Body of pancreas (tissue), 4 donors: ENCODE data around the gene ERMP1. TPM values are rescaled to one million over a fixed set of nuclear protein-coding genes. Genes with fewer than 3 reads are reported as not detected.

Experiments
- ATAC-seq: fragments of 150-250 bp; one replicate; pipeline ENCODE4 v1.9.1; 2016
- DNase-seq, 4 donors: peaks; one replicate each; pipeline ENCODE4 v3.0.0-alpha.2; 2019
- H3K27ac ChIP-seq, 4 donors: fragments of 200-600 bp; sonication (generic); 1 replicate in 3 of 4; 2 replicates in 1 of 4; pipeline versions ENCODE4 v1.5.1 to v1.6.1; 2016 to 2019; ENCODE audit warnings: mild to moderate bottlenecking in 1 of 4, mixed read lengths in 1 of 4, moderate library complexity in 1 of 4
- H3K27me3 ChIP-seq, 2 donors: fragments of 200-600 bp; sonication (generic); one replicate each; pipeline ENCODE4 v1.6.0; 2016; ENCODE audit warnings: mild to moderate bottlenecking in 1 of 2
- H3K36me3 ChIP-seq, 2 donors: fragments of 200-600 bp; sonication (generic); replicated peaks in 1 of 2; 2 replicates each; pipeline ENCODE4 v1.5.1; 2016; ENCODE audit warnings: low read depth in 2 of 2; ENCODE audit not compliant: insufficient read depth in 1 of 2
- H3K4me1 ChIP-seq: fragments of 200-600 bp; sonication (generic); one replicate; pipeline ENCODE4 v1.6.0; 2016
- H3K4me3 ChIP-seq, 2 donors: fragments of 200-600 bp; sonication (generic); 1 replicate in 1 of 2; 2 replicates in 1 of 2; pipeline ENCODE4 v1.5.1; 2016 to 2019
- H3K9me3 ChIP-seq, 3 donors: fragments of 200-600 bp; sonication (generic); 1 replicate in 2 of 3; 2 replicates in 1 of 3; pipeline ENCODE4 v1.5.1; 2016
- POLR2A ChIP-seq, 3 donors: fragments of 450-650 bp; IDR thresholded peaks; one replicate each; pipeline ENCODE4 v1.6.1; 2016; ENCODE audit warnings: antibody characterized with exemption in 3 of 3, mild to moderate bottlenecking in 2 of 3
- WGBS, 2 donors: methylation state at CpG; one replicate each; pipeline ENCODE4 v1.1.5; 2017; 5-methylcytosine and 5-hydroxymethylcytosine counted together
- intact Hi-C: fragments of 100-400 bp; cut with DNase I; formaldehyde crosslinking; loops from one replicate; pipeline ENCODE4 v1.15.1; 2023
- total RNA-seq, 2 donors: library from RNA; depleted of rRNA; stranded (reverse); fragments of >200 nt; gene quantifications; one replicate each; pipeline ENCODE4 v1.1.0, GENCODE V29; 2016
- TF ChIP-seq, protein P1 (sequence below), 7 experiments: fragments of 450-650 bp in 4 of 7; fragments of 200-600 bp in 3 of 7; sonication (generic) in 3 of 7; IDR thresholded peaks; one replicate each; pipeline ENCODE4 v1.5.1; 2016 to 2019; ENCODE audit warnings: antibody characterized with exemption in 7 of 7

Gene ERMP1
- total RNA-seq, 2 donors from 2014 or later: 11.2 to 11.9 TPM

DNA sequence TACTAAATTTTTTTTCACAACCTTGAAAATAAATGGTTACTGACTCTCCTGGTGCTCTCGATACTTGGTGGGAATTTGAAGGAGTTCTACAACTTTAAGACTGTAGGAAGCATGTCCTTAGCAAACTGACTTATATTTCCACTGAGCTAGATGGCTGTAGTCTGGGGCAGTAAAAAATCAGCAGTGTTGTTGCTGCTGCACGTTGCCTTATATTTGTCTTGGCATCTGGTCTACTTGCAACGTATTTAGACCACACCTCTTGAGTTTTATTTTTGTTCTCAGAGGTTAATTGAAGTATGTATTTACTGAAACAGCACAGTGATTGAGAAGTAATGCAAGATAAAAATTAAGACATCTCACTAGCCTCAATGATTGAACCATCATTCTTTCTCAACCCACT is 76.3 kb downstream of the ERMP1 start:
- Histone ChIP-seq H3K9me3 (no peaks in the 10 kb centered on the region), H3K4me1 (no peaks in the 10 kb centered on the region), H3K4me3 (no peak overlapping the region), H3K36me3 (peaks cover 0 to 4% of the 10 kb centered on the region in 2 donors), H3K27ac (no peak overlapping the region), H3K27me3 (no peaks in the 10 kb centered on the region)
- DNase-seq (no peak), ATAC-seq (no peak)
- 59 to 70% methylated on average over 3 of the region's 3 CpGs for WGBS, 2 donors
- TF ChIP-seq POLR2A (IDR thresholded peaks at IDR 0.05): no peak
- TF ChIP-seq, protein P1, sequence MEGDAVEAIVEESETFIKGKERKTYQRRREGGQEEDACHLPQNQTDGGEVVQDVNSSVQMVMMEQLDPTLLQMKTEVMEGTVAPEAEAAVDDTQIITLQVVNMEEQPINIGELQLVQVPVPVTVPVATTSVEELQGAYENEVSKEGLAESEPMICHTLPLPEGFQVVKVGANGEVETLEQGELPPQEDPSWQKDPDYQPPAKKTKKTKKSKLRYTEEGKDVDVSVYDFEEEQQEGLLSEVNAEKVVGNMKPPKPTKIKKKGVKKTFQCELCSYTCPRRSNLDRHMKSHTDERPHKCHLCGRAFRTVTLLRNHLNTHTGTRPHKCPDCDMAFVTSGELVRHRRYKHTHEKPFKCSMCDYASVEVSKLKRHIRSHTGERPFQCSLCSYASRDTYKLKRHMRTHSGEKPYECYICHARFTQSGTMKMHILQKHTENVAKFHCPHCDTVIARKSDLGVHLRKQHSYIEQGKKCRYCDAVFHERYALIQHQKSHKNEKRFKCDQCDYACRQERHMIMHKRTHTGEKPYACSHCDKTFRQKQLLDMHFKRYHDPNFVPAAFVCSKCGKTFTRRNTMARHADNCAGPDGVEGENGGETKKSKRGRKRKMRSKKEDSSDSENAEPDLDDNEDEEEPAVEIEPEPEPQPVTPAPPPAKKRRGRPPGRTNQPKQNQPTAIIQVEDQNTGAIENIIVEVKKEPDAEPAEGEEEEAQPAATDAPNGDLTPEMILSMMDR (IDR thresholded peaks at IDR 0.05): no peak
- intact Hi-C loops: no loop called here

DNA sequence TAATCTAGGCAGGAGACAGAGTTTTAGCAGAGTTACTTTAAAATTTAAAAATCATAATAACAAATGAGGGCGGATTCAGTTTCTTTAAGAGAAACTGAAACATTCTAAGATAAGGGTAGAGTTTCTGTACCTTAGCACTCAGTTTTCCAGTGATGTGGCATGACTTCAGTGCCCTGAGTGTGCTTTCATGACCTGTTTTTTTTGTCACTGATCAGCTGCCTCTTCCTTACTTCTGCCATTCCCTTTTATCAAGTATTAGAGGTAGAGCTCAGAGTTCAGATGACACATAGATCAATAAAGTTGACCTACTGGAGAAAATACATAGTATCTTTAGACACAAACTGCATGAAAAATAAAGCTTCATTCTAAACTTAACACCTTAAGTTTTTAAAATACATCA is 82.3 kb downstream of the ERMP1 start:
- Histone ChIP-seq H3K4me1 (no peaks in the 10 kb centered on the region), H3K4me3 (no peak overlapping the region), H3K9me3 (no peaks in the 10 kb centered on the region), H3K36me3 (peaks cover 0 to 9% of the 10 kb centered on the region in 2 donors), H3K27ac (no peak overlapping the region), H3K27me3 (no peaks in the 10 kb centered on the region)
- DNase-seq: no peak
- intact Hi-C loops: no loop called here
- no peak for ATAC-seq
- WGBS, 2 donors: 88 to 95% methylated on average over 1 of the region's 1 CpG
- TF ChIP-seq, protein P1 (IDR thresholded peaks at IDR 0.05): no peak
- no peak for TF ChIP-seq POLR2A (IDR thresholded peaks at IDR 0.05)

DNA sequence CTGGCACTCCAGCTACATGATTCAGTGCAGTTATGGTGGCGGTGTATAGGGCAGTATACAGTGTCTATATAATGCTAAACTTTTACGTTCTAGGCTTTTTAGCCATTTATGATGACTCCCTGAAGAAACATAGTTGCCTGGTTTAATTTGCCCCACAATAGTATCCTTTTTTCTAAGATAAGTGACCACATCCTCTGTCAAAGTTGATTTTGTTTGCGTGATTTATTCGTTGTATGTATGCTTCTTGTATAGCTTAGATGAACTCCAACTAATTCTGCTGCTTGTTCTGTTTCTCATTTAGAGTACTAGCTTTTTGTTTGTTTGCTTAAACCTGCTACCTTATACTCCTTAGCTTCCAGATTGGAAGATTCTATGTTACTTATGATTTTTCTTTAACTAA is 83.6 kb downstream of the ERMP1 start:
- intact Hi-C loops: no loop called here
- 90 to 94% methylated on average over 4 of the region's 4 CpGs for WGBS, 2 donors
- H3K4me3 ChIP-seq: no peak overlapping the region
- H3K36me3 ChIP-seq: peaks cover 0 to 9% of the 10 kb centered on the region in 2 donors
- H3K27ac ChIP-seq: no peak overlapping the region
- TF ChIP-seq, protein P1 (IDR thresholded peaks at IDR 0.05): no peak
- TF ChIP-seq POLR2A (IDR thresholded peaks at IDR 0.05): no peak
- no peak for ATAC-seq
- H3K27me3 ChIP-seq: no peaks in the 10 kb centered on the region
- no peaks in the 10 kb centered on the region for H3K9me3 ChIP-seq
- no peaks in the 10 kb centered on the region for H3K4me1 ChIP-seq
- no peak for DNase-seq

DNA sequence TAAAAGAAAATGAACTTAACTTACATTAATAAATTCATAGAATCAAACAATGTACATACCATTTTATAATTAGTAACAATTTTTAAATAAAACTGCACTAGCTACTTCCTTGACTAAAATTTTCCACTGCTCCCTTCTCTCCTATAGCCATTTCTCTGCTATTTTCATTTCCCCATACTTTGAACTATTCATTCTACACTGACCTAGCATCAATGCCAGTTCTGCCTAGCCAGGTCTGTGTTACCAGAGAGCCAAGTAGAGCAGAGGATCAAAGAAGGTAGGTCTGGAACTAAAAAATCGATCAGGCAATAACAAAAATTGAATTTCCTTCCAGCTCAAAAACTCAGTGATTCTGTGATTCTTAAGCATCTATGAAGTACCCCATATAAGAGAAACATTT is 84.5 kb downstream of the ERMP1 start:
- Histone ChIP-seq H3K27me3 (no peaks in the 10 kb centered on the region), H3K9me3 (no peaks in the 10 kb centered on the region), H3K36me3 (peaks cover 0 to 8% of the 10 kb centered on the region in 2 donors), H3K4me3 (no peak overlapping the region), H3K4me1 (no peaks in the 10 kb centered on the region), H3K27ac (no peak overlapping the region)
- DNase-seq (no peak), ATAC-seq (no peak)
- intact Hi-C loops: no loop called here
- TF ChIP-seq, protein P1 (IDR thresholded peaks at IDR 0.05): no peak
- no peak for TF ChIP-seq POLR2A (IDR thresholded peaks at IDR 0.05)
- whole genome bisulfite sequencing, 2 donors: 94% methylated on average over 1 of the region's 1 CpG

DNA sequence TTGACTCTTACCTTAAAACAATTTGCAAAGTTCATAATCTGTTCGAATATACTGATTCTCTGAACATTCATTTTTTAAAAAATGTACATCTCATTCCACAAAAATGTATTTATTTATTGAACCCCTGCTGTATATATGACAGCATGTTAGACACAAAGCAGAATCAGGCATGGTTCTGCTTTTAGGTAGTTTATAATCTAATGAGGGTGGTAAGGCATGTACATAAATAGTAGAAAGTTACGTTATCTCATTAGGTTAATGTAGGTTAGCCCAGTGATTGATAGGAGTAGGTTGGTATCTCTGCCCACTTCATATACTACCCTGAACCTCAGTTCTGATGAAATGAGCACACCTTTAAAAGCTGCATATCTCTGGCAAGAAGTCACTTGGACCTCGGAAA is 89.8 kb downstream of the ERMP1 start:
- intact Hi-C loops: no loop called here
- Histone ChIP-seq H3K4me3 (no peak overlapping the region), H3K4me1 (no peaks in the 10 kb centered on the region), H3K9me3 (no peaks in the 10 kb centered on the region), H3K36me3 (peaks cover 0 to 12% of the 10 kb centered on the region in 2 donors), H3K27ac (no peak overlapping the region), H3K27me3 (no peaks in the 10 kb centered on the region)
- ATAC-seq (no peak), DNase-seq (no peak)
- TF ChIP-seq POLR2A (IDR thresholded peaks at IDR 0.05): no peak
- TF ChIP-seq, protein P1 (IDR thresholded peaks at IDR 0.05): no peak
- WGBS, 2 donors: 92 to 93% methylated on average over 3 of the region's 3 CpGs
